NCI-H2171 (cell line): ENCODE results near the gene TBC1D5.

Experiments
- DNase-seq: peaks from one replicate; lab custom pipeline; 2025; lab: John Stamatoyannopoulos, UW

The TBC1D5 gene

DNA sequence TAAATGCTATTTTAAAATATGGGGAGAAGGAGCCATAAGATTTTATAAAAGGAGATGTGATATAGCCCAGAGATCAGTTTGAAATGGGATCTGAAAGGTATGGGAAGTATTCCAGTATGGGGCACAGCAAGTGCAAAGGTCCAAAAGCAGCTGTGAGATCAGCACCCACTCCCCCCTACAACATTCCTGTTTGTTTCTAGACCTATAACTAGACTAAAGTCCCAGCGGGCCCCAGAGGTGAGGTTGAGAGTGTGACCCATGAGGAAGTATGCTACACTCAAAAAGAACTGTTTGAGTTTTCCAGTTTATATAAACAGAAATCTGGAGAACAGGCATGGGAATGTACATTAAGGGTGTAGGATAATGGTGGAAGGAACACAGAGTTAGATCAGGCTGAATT, 152.5 kb downstream of the TBC1D5 start:
- DNase-seq: no peak

DNA sequence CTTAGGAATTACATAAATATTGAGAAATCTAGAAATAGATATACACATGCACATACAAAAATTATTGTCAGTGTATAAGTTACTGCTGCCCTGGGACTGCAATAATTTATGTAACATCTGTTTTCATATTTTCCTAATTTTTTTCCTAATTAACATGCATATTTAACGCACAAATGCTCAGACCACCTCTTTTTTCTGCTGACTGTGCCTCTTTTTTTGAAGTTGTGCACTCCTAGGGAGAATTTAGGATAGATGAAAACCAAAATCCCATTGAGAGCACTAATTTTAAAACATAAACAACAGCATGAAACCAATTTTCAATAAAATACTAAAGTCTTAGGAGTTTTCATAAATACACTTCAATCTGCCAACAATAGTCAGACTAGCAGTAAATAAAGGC, 154.0 kb downstream of the TBC1D5 start:
- DNase-seq: no peak

DNA sequence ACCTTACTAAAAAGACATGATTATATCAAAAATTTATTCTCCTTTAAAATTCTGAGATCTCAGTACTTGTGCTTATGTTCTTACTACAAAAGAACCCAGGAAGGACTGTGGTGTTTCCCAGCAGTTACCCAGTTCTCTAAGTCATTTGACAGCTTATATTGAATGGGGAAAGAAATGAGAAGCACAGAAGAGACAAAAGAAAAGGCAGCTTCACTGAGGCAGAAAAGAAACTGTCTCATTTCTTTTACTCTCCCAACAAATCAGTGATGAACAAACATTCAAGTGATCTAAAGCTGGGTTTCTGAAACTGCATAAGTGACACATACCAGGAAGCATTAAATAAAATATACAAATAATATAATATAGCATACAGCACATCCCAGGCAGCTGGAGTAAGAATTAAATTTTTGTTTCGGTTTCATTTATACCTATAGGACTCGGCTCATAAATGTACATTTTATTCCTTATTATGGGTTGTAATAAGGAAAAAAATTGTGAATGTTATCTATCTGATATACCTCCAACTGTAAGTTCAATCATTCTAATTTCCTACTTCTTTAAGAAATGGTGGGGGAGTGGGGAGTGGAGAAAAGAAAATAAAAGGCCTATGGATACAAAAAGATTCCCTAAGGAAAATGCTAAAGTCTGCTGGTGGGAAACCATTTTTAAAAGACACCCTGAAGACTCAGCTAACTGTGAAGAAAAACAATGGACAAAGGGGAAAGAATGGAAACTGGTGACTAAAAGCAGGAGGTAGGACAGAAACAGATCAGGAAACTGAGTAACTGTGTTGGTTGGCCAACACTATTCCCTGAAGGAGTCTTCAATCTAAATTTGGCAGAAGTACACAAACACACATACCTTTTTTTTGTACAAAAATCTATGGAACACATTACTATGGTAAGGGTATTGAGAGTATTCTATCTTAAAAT, 156.8 kb downstream of the TBC1D5 start:
- no peak for DNase-seq

DNA sequence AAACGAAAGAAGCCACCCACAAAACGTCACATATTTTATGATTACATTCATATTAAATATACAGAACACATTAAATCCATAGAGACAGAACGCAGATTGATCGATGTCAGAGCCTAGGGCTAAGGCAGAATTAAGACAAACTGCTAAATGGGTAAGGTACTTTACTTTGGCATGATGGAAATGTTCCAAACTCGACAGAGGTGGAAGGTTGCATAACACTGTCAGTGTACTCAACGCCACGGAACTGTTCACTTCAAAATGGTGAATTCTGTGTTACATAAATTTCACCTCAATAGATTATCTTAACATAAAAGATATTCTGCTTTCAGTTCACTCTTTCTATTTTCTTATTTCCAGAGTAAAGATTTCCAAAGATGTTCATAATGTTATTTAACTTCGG, 158.4 kb downstream of the TBC1D5 start:
- DNase-seq: no peak

DNA sequence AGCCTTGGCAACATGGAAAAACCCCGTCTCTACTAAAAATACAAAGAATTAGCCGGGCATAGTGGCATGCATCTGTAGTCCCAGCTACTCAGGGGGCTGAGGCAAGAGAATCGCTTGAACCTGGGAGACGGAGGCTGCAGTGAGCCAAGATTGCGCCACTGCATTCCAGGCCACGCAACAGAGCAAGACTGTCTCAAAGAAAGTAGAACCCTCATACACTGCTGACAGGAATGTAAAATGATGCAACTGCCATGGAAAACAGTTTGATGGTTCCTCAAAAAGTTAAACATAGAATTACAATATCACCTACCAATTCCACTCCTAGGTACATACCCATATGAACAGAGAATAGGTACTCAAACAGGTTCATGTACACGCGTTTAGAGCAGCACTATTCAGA, 158.9 kb downstream of the TBC1D5 start:
- no peak for DNase-seq

DNA sequence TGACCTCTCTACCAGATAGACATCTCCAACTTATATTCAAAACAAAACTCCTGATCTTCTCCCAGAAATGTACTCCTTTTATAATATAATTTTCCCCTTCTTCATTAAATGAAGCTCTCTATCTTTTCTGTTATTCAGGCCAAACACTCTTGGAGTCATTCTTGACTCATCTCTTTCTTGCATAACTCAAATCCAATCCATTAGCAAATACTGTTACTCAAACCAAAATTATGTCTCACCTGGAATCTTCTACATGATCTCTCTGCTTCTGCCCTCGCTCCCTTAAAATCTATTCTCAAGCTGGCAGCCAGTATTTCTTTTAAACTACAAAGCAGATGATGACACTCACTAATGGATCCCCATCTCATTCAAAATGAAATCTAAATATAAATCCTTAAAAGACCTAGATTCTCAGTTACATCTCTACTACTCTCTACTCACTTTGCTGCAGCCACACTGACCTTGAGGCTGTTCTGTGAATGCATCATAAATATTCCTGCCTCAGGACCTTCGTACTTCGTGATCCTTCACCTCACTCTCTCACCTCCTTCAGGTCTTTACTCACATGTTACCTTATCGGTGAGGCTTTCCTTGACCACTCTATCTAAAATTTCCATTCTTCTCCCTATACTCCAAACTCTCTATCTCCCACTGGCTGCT, 160.9 kb downstream of the TBC1D5 start:
- DNase-seq: no peak

DNA sequence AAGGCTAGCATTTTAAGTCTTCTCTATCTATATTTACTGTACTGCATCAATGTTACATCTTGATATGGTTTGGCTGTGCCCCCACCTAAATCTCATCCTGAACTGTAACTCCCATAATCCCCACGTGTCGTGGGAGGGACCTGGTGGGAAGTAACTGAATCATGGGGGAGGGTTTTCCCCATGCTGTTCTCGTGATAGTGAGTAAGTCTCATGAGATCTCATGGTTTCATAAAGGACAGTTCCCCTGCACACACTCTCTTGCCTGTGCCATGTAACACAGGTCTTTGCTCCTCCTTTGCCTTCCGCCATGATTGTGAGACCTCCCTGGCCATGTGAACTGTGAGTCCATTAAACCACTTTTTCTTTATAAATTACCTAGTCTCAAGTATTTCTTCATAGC, 161.5 kb downstream of the TBC1D5 start:
- no peak for DNase-seq

DNA sequence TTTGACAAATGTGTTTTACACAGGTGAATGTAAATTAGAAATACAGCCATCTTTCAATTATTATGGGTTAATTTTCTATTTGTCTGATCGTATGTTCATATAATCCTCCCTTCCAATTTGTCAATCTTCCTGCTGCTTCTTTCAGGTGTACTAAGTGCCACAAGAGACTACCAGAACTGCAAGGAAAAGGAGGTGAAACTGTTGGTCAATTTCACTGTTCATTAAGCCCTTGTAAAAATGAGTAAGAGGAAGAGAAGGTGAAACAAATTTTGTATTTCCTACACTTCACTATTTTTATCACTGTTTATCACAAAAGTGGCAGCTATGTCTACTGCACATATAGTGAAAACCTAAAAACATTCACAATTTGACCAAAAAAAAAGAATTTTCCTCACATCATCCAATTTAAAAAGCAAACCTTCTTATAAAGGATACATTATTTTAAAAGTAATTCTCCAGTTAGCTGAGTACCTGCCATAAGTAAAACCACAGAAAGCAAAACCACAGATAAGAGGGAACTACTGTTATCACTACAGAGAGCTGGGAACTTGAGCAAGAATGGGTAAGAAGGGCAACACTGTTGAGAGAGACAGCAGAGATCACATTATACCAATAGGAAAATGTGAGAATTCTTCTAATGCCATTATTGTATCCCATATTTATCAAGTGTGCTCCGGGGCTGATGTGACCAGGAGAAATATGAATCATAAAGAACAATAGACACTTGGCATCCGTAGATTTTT, 163.0 kb downstream of the TBC1D5 start:
- DNase-seq: no peak

DNA sequence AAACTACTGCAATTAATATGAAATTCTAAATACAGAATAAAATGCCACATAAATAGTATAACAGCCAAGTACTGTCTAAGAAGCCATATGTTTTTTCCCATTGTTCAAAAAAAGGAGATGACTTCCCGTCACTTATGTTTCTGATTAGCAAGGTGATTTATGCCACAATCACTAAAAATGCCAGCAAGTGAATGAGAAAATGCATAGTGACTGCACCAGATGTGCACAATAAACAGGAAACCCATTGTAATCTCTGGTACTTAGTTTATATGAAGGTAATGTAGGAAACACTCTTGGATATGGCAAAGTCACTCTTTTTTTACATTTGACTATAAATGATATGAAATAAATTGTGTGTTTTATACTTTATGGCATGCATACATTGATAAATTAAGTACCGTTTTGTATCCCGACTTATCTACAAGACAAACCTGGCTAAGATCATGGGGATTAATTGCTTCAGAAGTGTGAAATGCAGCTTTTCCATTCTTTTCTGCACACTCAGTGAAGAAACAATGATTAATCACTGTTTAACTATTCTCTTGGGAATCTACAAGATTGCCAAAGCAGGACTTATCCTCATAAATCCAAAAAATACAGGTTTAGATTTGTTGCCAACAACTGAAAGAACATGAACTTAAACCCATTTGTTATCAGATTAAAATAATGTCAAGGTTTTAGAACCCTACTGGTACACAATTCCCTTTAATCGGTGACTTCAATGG, 164.5 kb downstream of the TBC1D5 start:
- DNase-seq: no peak

DNA sequence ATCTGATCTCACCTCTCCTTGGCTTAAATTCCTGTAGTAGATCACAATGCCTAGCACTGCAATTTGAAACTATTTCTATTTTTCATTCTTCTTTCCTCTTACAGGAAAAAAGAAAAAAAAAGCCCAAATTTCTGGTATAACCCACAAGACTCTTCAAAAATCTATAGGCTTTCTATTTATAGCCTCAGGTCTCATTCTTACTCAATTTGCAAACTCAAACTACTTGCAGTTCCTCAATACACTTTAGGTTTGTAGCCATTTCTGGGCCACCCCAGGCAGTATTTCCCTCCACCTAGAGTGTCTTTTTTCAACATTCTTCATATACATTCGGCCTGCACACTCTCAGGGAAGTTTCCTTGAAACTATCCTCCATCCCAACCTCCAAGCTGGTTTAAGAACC, 169.0 kb downstream of the TBC1D5 start:
- DNase-seq: no peak

DNA sequence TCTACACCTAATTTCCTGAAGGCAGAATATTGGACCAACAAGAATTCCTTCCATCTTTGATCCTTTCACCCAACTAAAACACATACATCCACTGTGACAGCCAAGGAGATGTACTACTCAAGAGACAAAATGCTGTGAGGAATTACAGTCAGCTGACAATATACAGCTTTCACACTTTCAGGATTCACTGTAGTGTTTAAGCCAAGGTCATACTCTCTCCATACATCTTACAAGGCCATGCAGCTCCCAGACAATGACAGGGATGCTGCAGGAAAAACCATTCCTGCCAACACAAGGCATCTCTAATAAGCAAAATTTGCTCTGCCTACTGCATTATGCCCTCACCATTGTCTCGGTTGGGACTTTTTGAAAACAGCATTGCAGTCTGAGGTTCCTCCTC, 170.7 kb downstream of the TBC1D5 start:
- DNase-seq: no peak

DNA sequence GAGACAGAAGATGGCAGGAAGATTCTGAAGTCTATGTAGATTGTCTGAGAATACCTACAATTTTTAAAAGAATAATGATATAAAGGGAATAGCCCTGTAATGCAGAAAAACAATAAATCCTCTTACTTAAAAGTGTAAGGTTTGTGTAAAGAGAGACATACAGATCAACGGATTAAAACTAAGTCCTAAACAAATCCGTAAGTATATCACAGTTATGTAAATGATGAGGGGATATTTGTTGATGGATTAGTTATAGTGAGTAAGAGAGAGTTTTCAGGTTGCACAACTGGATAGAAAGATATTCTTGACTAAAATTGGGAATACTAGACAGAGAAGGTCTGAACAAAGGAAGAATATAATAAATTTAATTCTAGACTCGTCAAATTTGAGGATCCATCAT, 179.6 kb downstream of the TBC1D5 start:
- no peak for DNase-seq

DNA sequence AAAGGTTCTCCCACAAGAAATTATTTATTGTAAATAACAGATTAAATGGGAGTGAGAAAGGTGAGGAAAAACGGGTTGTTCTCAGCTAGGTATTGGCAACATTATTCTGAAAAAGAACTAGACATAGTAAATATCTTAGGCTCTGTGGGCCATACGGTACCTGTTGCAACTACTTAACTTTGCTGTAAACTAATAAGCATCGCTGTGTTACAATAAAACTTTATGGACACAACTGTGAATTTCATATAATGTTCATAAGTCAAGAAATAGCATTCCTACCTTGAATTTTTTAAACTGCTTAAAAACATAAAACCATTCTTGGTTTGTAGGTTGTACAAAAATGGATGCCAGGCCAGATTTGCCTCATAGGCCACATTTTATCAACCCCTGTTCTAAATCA, 183.9 kb downstream of the TBC1D5 start:
- DNase-seq: no peak

DNA sequence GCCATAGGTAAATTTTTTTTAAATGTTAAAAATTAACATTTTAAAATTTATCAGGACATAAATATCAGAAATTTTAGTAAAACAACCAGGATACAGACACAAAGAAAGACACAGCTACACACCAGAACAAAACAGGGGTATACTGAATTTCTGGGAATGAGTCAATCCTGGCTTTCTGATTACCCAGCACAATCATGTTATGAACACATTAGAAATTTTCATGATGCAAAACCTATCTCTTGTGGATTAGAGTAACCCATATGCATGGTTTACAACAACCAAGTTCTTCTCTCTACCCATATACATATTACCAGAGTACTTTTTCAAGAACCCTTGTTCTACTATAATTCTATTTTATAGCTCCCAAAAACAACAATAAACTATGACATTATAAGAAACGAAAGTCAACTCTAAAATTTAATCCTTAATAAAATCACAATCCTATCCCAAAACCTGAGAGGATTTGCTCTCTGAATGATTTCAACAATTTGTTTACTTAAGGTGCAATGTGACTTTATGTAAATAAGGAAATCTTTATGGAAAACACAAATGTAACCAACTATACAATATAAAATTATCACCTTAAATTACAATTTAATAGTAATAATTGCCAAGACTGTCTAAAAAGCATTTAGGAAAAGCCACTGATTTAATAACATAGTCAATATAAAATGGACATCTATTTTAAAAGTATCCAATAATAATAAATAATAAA, 184.5 kb downstream of the TBC1D5 start:
- no peak for DNase-seq

DNA sequence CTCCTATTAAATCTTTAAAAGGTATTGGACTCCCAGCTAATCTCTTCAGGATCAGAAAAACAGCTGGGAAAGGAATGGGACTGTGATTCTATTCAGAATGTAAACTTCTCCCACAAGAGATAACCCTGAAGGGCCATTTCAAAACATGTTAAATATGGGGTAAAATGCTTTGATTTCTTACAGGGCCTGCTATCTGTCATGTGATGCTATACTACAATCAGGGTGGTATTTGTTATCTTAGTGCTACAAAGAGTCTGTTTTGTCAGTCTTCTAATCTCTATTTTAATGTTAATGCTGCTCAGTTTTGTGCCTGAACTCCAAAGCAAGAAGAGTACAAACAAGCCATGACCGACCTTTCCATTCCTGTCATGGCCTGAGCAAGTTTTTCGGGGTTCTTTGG, 186.9 kb downstream of the TBC1D5 start:
- DNase-seq: no peak

DNA sequence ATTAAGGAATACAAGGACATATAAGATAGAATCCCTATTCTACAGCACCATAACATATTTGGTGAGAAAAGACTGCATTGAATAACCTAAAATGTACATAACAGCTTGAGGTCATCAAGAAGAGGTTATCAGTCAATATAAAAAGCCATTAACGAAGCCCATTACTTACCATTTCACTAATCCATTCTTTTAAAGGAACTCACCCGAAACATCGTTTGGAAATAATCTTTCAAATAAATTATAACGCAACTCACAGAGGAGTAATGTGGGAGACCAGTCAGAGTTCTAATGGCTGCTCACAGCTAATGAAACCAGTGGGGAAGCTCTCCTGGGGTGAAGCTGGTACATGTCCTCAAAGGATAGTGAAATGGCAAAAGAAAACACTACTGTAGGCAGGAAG, 188.4 kb downstream of the TBC1D5 start:
- no peak for DNase-seq

DNA sequence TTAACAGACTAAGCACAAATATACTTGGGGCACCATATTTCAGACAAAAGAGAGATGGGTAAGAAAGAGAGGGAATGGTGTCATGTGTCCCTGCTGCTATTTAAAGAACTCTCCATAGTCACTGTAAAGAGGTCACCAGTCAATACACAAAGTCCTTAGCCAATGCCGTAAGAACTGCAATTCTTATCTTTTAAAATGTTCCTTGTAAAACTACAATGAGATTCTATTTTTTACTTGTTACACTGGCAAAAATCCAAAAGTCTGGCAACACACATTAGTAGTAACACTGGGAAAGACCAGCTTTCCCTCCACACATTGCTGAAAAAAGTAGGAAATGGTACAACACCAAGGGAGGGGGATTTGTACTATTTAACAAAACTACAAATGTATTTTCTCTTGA, 189.4 kb downstream of the TBC1D5 start:
- DNase-seq: no peak

DNA sequence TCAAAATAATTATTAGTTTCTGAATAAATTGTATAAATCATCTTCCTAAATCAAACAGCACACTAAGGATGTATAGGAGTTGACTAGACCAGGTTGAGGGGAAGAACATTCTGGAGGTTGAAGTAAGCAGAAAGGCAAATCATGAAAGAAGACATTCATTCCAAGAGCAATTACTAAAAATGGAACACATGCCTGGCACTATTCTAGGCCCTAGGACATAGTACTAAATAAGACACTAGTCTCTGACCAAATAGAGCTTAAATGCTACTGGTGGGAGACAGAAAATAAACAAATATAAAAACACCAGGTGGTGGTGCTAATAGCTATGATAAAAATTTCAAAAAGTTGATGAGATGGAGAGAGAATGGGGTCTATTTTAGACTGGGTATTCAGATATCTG, 190.1 kb downstream of the TBC1D5 start:
- no peak for DNase-seq

DNA sequence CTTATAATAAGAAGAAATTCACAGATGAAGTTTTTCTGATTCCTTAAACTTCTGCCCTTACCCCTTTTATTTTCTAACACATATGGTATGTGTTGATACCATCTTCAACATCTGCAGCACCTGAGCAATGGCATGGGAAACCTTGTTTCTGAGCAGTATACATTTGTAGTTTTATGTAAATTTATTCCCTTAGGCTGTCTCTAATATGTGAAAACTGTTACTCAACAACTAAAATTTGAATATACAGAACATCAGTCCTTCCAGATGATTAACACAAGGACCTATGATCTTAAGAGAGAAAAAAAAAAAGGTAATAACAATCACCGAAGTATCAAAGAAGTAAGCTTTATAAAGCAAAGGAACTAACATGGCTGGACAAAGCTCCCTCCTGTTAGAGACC, 190.5 kb downstream of the TBC1D5 start:
- no peak for DNase-seq

DNA sequence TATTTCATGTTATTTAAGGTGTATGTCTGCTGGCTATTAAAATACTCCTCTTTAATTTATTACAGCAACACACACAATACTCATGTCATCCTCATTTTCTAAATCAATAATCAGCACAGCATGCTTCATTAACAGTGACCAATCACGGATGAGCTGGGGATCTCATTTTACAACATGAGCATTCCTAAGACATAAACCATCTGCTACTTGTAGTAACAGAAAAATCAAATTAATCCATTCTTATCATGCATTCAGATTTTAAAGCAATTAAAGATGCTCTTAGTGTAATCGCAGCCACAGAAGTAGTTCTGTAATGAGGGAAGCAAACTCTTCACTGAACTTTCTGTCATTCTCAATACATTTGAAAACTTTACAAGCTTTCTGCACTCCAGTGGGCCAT, 191.1 kb downstream of the TBC1D5 start:
- no peak for DNase-seq

DNA sequence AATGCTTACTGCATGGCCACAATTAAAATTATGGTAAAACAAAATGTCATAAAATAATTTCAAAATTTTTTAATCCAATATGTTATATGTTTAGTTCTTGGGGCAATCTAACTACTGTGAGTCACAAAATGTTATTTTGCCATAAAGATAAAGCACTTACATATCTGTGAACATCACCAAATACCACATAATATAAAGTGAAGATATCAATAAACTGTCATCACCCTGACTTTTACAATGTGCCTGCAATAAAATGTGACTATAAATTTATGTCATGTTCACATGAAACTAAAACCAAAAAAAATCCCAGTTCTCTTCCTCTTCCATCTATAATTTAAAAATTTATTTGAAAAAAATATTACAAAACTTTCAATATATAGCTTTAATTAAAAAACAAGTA, 191.8 kb downstream of the TBC1D5 start:
- DNase-seq: no peak
